ENCODE results near the gene ZNF783. TPM values are rescaled to one million over a fixed set of nuclear protein-coding genes. Genes with fewer than 3 reads are reported as not detected.

The ZNF783 gene
- total and polyA plus RNA-seq, 4 experiments from 2014 or later = 2.7 to 43.5 (median 25.3) TPM

- POLR2A ChIA-PET (ENCODE audit: partially characterized antibody) = no interaction called here
Measured at GRCh38 chr7:149294634-149295480, 32.9 kb downstream of the ZNF783 start.

GRCh38 chr7:149295481-149295850, 33.5 kb downstream of the ZNF783 start:
- POLR2A ChIA-PET (ENCODE audit: partially characterized antibody) = no interaction called here
- peaks cover 5 to 6% of the 10 kb centered on the region in 2 donors for H3K36me3 Mint-ChIP-seq
- H3K27me3 ChIP-seq (ENCODE audit: insufficient read depth, low read length) = no peaks in the 10 kb centered on the region

More at GRCh38 chr7:149294634-149295480, 32.9 kb downstream of the ZNF783 start:
- H3K27ac ChIP-seq (ENCODE audit: low read depth, low read length) = no peak overlapping the region
- Mint-ChIP-seq H3K4me1 (peaks cover 0 to 5% (median 4%) of the 10 kb centered on the region in 4 donors), H3K27ac (no peak overlapping the region), H3K36me3 (peaks cover 5 to 6% of the 10 kb centered on the region in 2 donors), H3K9me3 (peaks cover 0 to 5% (median 0%) of the 10 kb centered on the region in 8 donors), H3K4me3 (no peak overlapping the region), H3K27me3 (no peaks in the 10 kb centered on the region)
- intact Hi-C loops (cut with micrococcal nuclease) = no loop called here
- H3K9me3 ChIP-seq (ENCODE audit: control insufficient read depth in 1 of 2, low read length in 2 of 2) = no peaks in the 10 kb centered on the region
- DNase-seq = no peak
- H3K27me3 ChIP-seq (ENCODE audit: insufficient read depth, low read length) = no peaks in the 10 kb centered on the region
- H3K4me1 ChIP-seq (ENCODE audit: insufficient read depth, low read length) = no peaks in the 10 kb centered on the region
- no peaks in the 10 kb centered on the region for H3K36me3 ChIP-seq (ENCODE audit: insufficient read depth, low read length)
- H3K4me3 ChIP-seq (ENCODE audit: low read length in 2 of 2) = no peak overlapping the region
- CTCF ChIA-PET (ENCODE audit: partially characterized antibody) = no interaction called here

GRCh38 chr7:149296368-149296767, 34.4 kb downstream of the ZNF783 start:
- Mint-ChIP-seq H3K4me1 (peaks cover 0 to 5% (median 3%) of the 10 kb centered on the region in 4 donors), H3K36me3 (peaks cover 5 to 6% of the 10 kb centered on the region in 2 donors), H3K27ac (no peak overlapping the region), H3K9me3 (peaks cover 0 to 5% (median 0%) of the 10 kb centered on the region in 8 donors), H3K4me3 (no peak overlapping the region), H3K27me3 (no peaks in the 10 kb centered on the region)
- Histone ChIP-seq H3K4me1 (ENCODE audit: insufficient read depth, low read length) (no peaks in the 10 kb centered on the region), H3K9me3 (ENCODE audit: control insufficient read depth in 1 of 2, low read length in 2 of 2) (no peaks in the 10 kb centered on the region), H3K36me3 (ENCODE audit: insufficient read depth, low read length) (no peaks in the 10 kb centered on the region), H3K27me3 (ENCODE audit: insufficient read depth, low read length) (no peaks in the 10 kb centered on the region), H3K27ac (ENCODE audit: low read depth, low read length) (no peak overlapping the region), H3K4me3 (ENCODE audit: low read length in 2 of 2) (no peak overlapping the region)
- ChIA-PET CTCF (ENCODE audit: partially characterized antibody) (no interaction called here), POLR2A (ENCODE audit: partially characterized antibody) (interaction anchor here (0.8 kb wide), 1 partner anchor 13 kb away, joined by 3 read pairs; no protein-coding TSS in a partner anchor)
- intact Hi-C loops (cut with micrococcal nuclease) = no loop called here
- no peak for DNase-seq

More at GRCh38 chr7:149295481-149295850, 33.5 kb downstream of the ZNF783 start:
- Mint-ChIP-seq H3K4me3 (no peak overlapping the region), H3K9me3 (peaks cover 0 to 5% (median 0%) of the 10 kb centered on the region in 8 donors), H3K27me3 (no peaks in the 10 kb centered on the region), H3K27ac (peak overlapping the region in 1 of 7 donors; percentile 67), H3K4me1 (peaks cover 0 to 5% (median 4%) of the 10 kb centered on the region in 4 donors)
- no peak for DNase-seq
- no peaks in the 10 kb centered on the region for H3K36me3 ChIP-seq (ENCODE audit: insufficient read depth, low read length)
- no peak overlapping the region for H3K4me3 ChIP-seq (ENCODE audit: low read length in 2 of 2)
- no peaks in the 10 kb centered on the region for H3K4me1 ChIP-seq (ENCODE audit: insufficient read depth, low read length)
- intact Hi-C loops (cut with micrococcal nuclease) = no loop called here
- H3K27ac ChIP-seq (ENCODE audit: low read depth, low read length) = no peak overlapping the region
- CTCF ChIA-PET (ENCODE audit: partially characterized antibody) = no interaction called here
- H3K9me3 ChIP-seq (ENCODE audit: control insufficient read depth in 1 of 2, low read length in 2 of 2) = no peaks in the 10 kb centered on the region

GRCh38 chr7:149297034-149297755, 35.2 kb downstream of the ZNF783 start:
- intact Hi-C loops (cut with micrococcal nuclease) = no loop called here
- no peaks in the 10 kb centered on the region for H3K27me3 Mint-ChIP-seq
- peaks cover 0 to 5% (median 2%) of the 10 kb centered on the region in 4 donors for H3K4me1 Mint-ChIP-seq
- Histone ChIP-seq H3K27me3 (ENCODE audit: insufficient read depth, low read length) (no peaks in the 10 kb centered on the region), H3K9me3 (ENCODE audit: control insufficient read depth in 1 of 2, low read length in 2 of 2) (no peaks in the 10 kb centered on the region), H3K36me3 (ENCODE audit: insufficient read depth, low read length) (no peaks in the 10 kb centered on the region), H3K27ac (ENCODE audit: low read depth, low read length) (no peak overlapping the region), H3K4me3 (ENCODE audit: low read length in 2 of 2) (no peak overlapping the region), H3K4me1 (ENCODE audit: insufficient read depth, low read length) (no peaks in the 10 kb centered on the region)
- H3K9me3 Mint-ChIP-seq = peaks cover 0 to 5% (median 0%) of the 10 kb centered on the region in 8 donors
- ChIA-PET POLR2A (ENCODE audit: partially characterized antibody) (no interaction called here), CTCF (ENCODE audit: partially characterized antibody) (no interaction called here)
- peak overlapping the region in 4 of 7 donors; percentile 18 to 74 (median 48) for H3K27ac Mint-ChIP-seq
- H3K4me3 Mint-ChIP-seq = no peak overlapping the region
- H3K36me3 Mint-ChIP-seq = peaks cover 5 to 6% of the 10 kb centered on the region in 2 donors
- DNase-seq = no peak

- intact Hi-C loops (cut with micrococcal nuclease) = no loop called here
- no peaks in the 10 kb centered on the region for H3K4me1 ChIP-seq (ENCODE audit: insufficient read depth, low read length)
- no peaks in the 10 kb centered on the region for H3K9me3 ChIP-seq (ENCODE audit: control insufficient read depth in 1 of 2, low read length in 2 of 2)
- CTCF ChIA-PET (ENCODE audit: partially characterized antibody) = interaction anchor here (0.6 to 1.1 kb wide), 2 partner anchors 9 to 16 kb away, joined by 3 read pairs; no protein-coding TSS in a partner anchor
- H3K4me3 ChIP-seq (ENCODE audit: low read length in 2 of 2) = no peak overlapping the region
- no peaks in the 10 kb centered on the region for H3K27me3 ChIP-seq (ENCODE audit: insufficient read depth, low read length)
- Mint-ChIP-seq H3K9me3 (peaks cover 0 to 5% (median 0%) of the 10 kb centered on the region in 8 donors), H3K4me3 (no peak overlapping the region), H3K27me3 (no peaks in the 10 kb centered on the region), H3K27ac (no peak overlapping the region), H3K36me3 (no peaks in the 10 kb centered on the region), H3K4me1 (peaks cover 0 to 5% (median 2%) of the 10 kb centered on the region in 4 donors)
- no peak overlapping the region for H3K27ac ChIP-seq (ENCODE audit: low read depth, low read length)
- POLR2A ChIA-PET (ENCODE audit: partially characterized antibody) = no interaction called here
- no peaks in the 10 kb centered on the region for H3K36me3 ChIP-seq (ENCODE audit: insufficient read depth, low read length)
- no peak for DNase-seq
Measured at GRCh38 chr7:149300620-149301285, 38.8 kb downstream of the ZNF783 start.

GRCh38 chr7:149302222-149302621, 40.2 kb downstream of the ZNF783 start:
- Histone ChIP-seq H3K4me1 (ENCODE audit: insufficient read depth, low read length) (no peaks in the 10 kb centered on the region), H3K36me3 (ENCODE audit: insufficient read depth, low read length) (no peaks in the 10 kb centered on the region), H3K4me3 (ENCODE audit: low read length in 2 of 2) (no peak overlapping the region), H3K27ac (ENCODE audit: low read depth, low read length) (no peak overlapping the region), H3K9me3 (ENCODE audit: control insufficient read depth in 1 of 2, low read length in 2 of 2) (no peaks in the 10 kb centered on the region), H3K27me3 (ENCODE audit: insufficient read depth, low read length) (no peaks in the 10 kb centered on the region)
- no peak for DNase-seq
- CTCF ChIA-PET (ENCODE audit: partially characterized antibody) = no interaction called here
- no peak overlapping the region for H3K27ac Mint-ChIP-seq
- intact Hi-C loops (cut with micrococcal nuclease) = no loop called here
- no peak overlapping the region for H3K4me3 Mint-ChIP-seq
- POLR2A ChIA-PET (ENCODE audit: partially characterized antibody) = no interaction called here
- peaks cover 0 to 1% (median under 1%) of the 10 kb centered on the region in 4 donors for H3K4me1 Mint-ChIP-seq
- peaks cover 0 to 5% (median 0%) of the 10 kb centered on the region in 8 donors for H3K9me3 Mint-ChIP-seq
- H3K27me3 Mint-ChIP-seq = no peaks in the 10 kb centered on the region
- H3K36me3 Mint-ChIP-seq = no peaks in the 10 kb centered on the region

- H3K4me1 ChIP-seq (ENCODE audit: insufficient read depth, low read length) = no peaks in the 10 kb centered on the region
- H3K27ac ChIP-seq (ENCODE audit: low read depth, low read length) = no peak overlapping the region
- peaks cover 0 to 5% (median 0%) of the 10 kb centered on the region in 8 donors for H3K9me3 Mint-ChIP-seq
- H3K9me3 ChIP-seq (ENCODE audit: control insufficient read depth in 1 of 2, low read length in 2 of 2) = no peaks in the 10 kb centered on the region
- H3K4me1 Mint-ChIP-seq = no peaks in the 10 kb centered on the region
- no peak overlapping the region for H3K4me3 ChIP-seq (ENCODE audit: low read length in 2 of 2)
- no peak overlapping the region for H3K4me3 Mint-ChIP-seq
- H3K27me3 ChIP-seq (ENCODE audit: insufficient read depth, low read length) = no peaks in the 10 kb centered on the region
- DNase-seq = no peak
- no peaks in the 10 kb centered on the region for H3K36me3 ChIP-seq (ENCODE audit: insufficient read depth, low read length)
- no peaks in the 10 kb centered on the region for H3K27me3 Mint-ChIP-seq
- H3K36me3 Mint-ChIP-seq = no peaks in the 10 kb centered on the region
- intact Hi-C loops (cut with micrococcal nuclease) = no loop called here
- ChIA-PET POLR2A (ENCODE audit: partially characterized antibody) (no interaction called here), CTCF (ENCODE audit: partially characterized antibody) (no interaction called here)
- no peak overlapping the region for H3K27ac Mint-ChIP-seq
Measured at GRCh38 chr7:149302865-149303264, 40.9 kb downstream of the ZNF783 start.
